DND-41 (cell line): ENCODE results near the gene ADCY4.
"Not testable (repeated sequence)": the region's sequence is repeated elsewhere in the genome, so short reads cannot be mapped to it uniquely, and the experiment has no call there.

Experiments
- ATAC-seq: fragments of 200-7000 bp; cut with Tn5 transposase; 3 replicates; pipeline ENCODE4 v1.9.1; 2021; ENCODE audit warnings: low read depth; ENCODE audit not compliant: insufficient read depth
- DNase-seq: peaks from one replicate; pipeline ENCODE4 v3.0.0-alpha.2; 2020
- H2AFZ ChIP-seq: 2 replicates; pipeline ENCODE4 v1.6.0; 2012; ENCODE audit warnings: low read depth, low read length
- H3K27ac ChIP-seq: 2 replicates; pipeline ENCODE4 v1.5.1; 2012; ENCODE audit warnings: low read length, inconsistent platforms
- H3K27me3 ChIP-seq: fragments of 200-600 bp; sonication (generic); 2 replicates; pipeline ENCODE4 v1.6.0; 2012; ENCODE audit warnings: low read length, mild to moderate bottlenecking, inconsistent platforms; ENCODE audit not compliant: insufficient read depth, poor library complexity
- H3K36me3 ChIP-seq: 2 replicates; pipeline ENCODE4 v1.5.1; 2012; ENCODE audit warnings: low read length, inconsistent platforms; ENCODE audit not compliant: insufficient read depth
- H3K4me1 ChIP-seq: 2 replicates; pipeline ENCODE4 v1.5.1; 2012; ENCODE audit warnings: mild to moderate bottlenecking, low read length; ENCODE audit not compliant: insufficient read depth
- H3K4me2 ChIP-seq: 2 replicates; pipeline ENCODE4 v1.6.0; 2012; ENCODE audit warnings: mild to moderate bottlenecking, moderate library complexity, low read length, inconsistent platforms; ENCODE audit not compliant: insufficient read depth
- H3K4me3 ChIP-seq, 2 experiments: fragments of 200-600 bp in 1 of 2; shearing (Covaris generic) in 1 of 2; 2 replicates each; pipeline ENCODE4 v1.5.1; 2012 to 2016; ENCODE audit warnings: inconsistent platforms in 2 of 2, low read length in 2 of 2, mild to moderate bottlenecking in 2 of 2, low read depth in 1 of 2, moderate library complexity in 1 of 2
- H3K79me2 ChIP-seq: 2 replicates; pipeline ENCODE4 v1.6.0; 2012; ENCODE audit warnings: low read length, inconsistent platforms; ENCODE audit not compliant: insufficient read depth
- H3K9ac ChIP-seq: 2 replicates; pipeline ENCODE4 v1.6.0; 2012; ENCODE audit warnings: low read depth, mild to moderate bottlenecking, inconsistent platforms, low read length, moderate library complexity
- H3K9me3 ChIP-seq: 2 replicates; pipeline ENCODE4 v1.5.1; 2012; ENCODE audit warnings: low read length, moderate library complexity, mild to moderate bottlenecking, inconsistent platforms; ENCODE audit not compliant: insufficient read depth, severe bottlenecking
- H4K20me1 ChIP-seq: 2 replicates; pipeline ENCODE4 v1.6.0; 2012; ENCODE audit warnings: low read length; ENCODE audit not compliant: insufficient read depth
- CTCF ChIP-seq: IDR thresholded peaks from 2 replicates; pipeline ENCODE4 v1.5.1; 2012; ENCODE audit warnings: borderline replicate concordance, low read length, moderate library complexity, mild to moderate bottlenecking; ENCODE audit not compliant: poor library complexity, severe bottlenecking; ENCODE audit errors: extremely low read depth
- EZH2 ChIP-seq: IDR thresholded peaks from 3 replicates; pipeline ENCODE4 v1.6.1; 2012; ENCODE audit warnings: borderline replicate concordance, low read depth, mild to moderate bottlenecking, moderate library complexity, low read length, inconsistent platforms; ENCODE audit not compliant: severe bottlenecking

The ADCY4 gene

GRCh38 chr14:24372701-24373416, 38.0 kb upstream of the ADCY4 start:
- TF ChIP-seq CTCF, result no peak
- no peak for TF ChIP-seq EZH2
- DNase-seq, result no peak
- no peak overlapping the region for H3K9ac ChIP-seq

DNA sequence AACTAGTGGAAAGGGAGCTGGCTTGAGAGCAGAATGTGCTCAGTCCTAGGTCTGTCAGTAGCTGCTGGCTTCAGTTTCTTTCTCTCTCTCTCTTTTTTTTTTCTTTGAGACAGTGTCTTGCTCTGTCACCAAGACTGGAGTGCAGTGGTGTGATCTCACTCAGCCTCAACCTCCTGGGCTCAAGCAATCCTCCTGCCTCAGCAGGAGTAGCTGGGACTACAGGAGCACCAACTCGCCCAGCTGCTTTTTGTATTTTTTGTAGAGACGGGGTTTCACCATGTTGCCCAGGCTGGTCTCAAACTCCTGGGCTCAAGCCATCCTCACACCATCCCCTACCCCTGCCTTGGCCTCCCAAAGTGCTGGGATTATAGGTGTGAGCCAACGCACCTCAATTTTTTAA, 36.7 kb upstream of the ADCY4 start:
- ATAC-seq, H2AFZ ChIP-seq, H3K4me3 ChIP-seq, H3K4me2 ChIP-seq, H3K4me1 ChIP-seq, H3K79me2 ChIP-seq, H3K9me3 ChIP-seq, DNase-seq, H3K9ac ChIP-seq, H3K27ac ChIP-seq, H4K20me1 ChIP-seq, H3K36me3 ChIP-seq: not testable (repeated sequence)
- peaks cover 43% of the 10 kb centered on the region for H3K27me3 ChIP-seq

More at GRCh38 chr14:24372701-24373416, 38.0 kb upstream of the ADCY4 start:
- Histone ChIP-seq H4K20me1 (no peaks in the 10 kb centered on the region), H3K4me2 (no peak overlapping the region), H3K4me3 (no peak overlapping the region), H3K36me3 (no peaks in the 10 kb centered on the region), H3K27me3 (peaks cover 30% of the 10 kb centered on the region), H3K27ac (no peak overlapping the region), H3K4me1 (no peaks in the 10 kb centered on the region), H3K9me3 (no peaks in the 10 kb centered on the region), H3K79me2 (no peaks in the 10 kb centered on the region), H2AFZ (no peak overlapping the region)
- no peak for ATAC-seq

DNA sequence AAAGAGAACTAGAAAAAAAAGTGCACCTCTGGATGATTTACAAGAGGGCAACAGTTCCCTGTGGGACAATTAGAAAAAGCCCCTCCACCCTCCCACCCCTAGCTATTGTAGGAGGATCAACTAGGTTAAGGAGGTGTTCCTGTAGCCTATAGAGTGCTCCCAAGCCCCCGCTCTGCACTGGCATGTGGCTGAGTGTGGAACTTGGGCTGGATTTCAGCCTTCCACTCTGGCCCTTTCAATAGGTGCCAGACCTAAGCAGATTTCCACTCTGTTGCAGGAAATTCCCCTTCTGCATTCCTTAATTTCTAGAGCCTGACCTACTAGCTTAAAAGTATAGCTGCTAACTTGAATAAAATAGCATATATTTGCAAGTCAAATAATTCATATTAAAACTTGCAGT, 35.9 kb upstream of the ADCY4 start:
- Histone ChIP-seq H3K4me1 (no peaks in the 10 kb centered on the region), H3K9ac (no peak overlapping the region), H3K9me3 (no peaks in the 10 kb centered on the region), H4K20me1 (no peaks in the 10 kb centered on the region), H2AFZ (no peak overlapping the region), H3K36me3 (no peaks in the 10 kb centered on the region), H3K4me2 (no peak overlapping the region), H3K27ac (no peak overlapping the region), H3K4me3 (no peak overlapping the region), H3K79me2 (no peaks in the 10 kb centered on the region), H3K27me3 (peaks cover 51% of the 10 kb centered on the region)
- TF ChIP-seq EZH2 (no peak), CTCF (no peak)
- ATAC-seq (no peak), DNase-seq (no peak)

DNA sequence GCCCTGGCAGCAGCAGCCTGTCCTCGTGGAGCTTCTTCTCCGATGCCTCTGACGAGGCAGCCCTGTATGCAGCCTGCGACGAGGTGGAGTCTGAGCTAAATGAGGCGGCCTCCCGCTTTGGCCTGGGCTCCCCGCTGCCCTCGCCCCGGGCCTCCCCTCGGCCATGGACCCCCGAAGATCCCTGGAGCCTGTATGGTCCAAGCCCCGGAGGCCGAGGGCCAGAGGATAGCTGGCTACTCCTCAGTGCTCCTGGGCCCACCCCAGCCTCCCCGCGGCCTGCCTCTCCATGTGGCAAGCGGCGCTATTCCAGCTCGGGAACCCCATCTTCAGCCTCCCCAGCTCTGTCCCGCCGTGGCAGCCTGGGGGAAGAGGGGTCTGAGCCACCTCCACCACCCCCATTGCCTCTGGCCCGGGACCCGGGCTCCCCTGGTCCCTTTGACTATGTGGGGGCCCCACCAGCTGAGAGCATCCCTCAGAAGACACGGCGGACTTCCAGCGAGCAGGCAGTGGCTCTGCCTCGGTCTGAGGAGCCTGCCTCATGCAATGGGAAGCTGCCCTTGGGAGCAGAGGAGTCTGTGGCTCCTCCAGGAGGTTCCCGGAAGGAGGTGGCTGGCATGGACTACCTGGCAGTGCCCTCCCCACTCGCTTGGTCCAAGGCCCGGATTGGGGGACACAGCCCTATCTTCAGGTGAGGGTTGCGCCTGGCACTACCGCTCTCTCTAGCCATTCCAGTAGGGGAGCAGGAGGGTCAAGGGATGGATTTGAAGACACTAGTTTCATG, 35.2 kb upstream of the ADCY4 start:
- Histone ChIP-seq H3K4me3 (no peak overlapping the region), H4K20me1 (no peaks in the 10 kb centered on the region), H3K27ac (no peak overlapping the region), H3K36me3 (no peaks in the 10 kb centered on the region), H3K4me1 (no peaks in the 10 kb centered on the region), H3K9ac (no peak overlapping the region), H3K9me3 (no peaks in the 10 kb centered on the region), H3K27me3 (peaks cover 55% of the 10 kb centered on the region), H2AFZ (no peak overlapping the region), H3K4me2 (no peak overlapping the region), H3K79me2 (no peaks in the 10 kb centered on the region)
- DNase-seq (no peak), ATAC-seq (no peak)
- no peak for TF ChIP-seq EZH2
- no peak for TF ChIP-seq CTCF
